Fibroblast of gingiva (primary cell): Measurements from ENCODE around the gene UBR7.

Source experiments
- DNase-seq: peaks from one replicate; pipeline ENCODE4 v3.0.0-alpha.2; 2011; ENCODE audit warnings: low read depth

The UBR7 gene

GRCh38 chr14:93249128-93249831, 42.2 kb downstream of the UBR7 start:
- no peak for DNase-seq

DNA sequence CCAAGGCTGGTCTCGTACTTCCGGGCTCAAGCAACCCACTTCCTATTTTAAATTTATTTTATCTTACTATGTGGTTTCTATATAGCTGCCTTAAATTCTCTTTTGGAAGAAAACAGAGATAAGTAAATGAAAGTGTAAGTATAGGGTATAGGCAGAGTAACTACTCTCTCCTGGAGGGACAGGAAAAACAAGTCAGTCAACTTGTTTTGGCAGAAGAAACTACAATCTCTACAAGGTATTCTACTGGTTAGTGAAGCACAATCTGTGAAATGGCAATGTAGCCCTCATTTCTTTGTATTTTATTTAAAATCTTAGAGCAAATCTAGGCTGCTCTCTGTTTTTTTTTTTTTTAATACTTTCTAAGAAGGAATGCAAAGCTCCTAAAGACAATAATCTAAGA, 55.4 kb downstream of the UBR7 start:
- DNase-seq: no peak

DNA sequence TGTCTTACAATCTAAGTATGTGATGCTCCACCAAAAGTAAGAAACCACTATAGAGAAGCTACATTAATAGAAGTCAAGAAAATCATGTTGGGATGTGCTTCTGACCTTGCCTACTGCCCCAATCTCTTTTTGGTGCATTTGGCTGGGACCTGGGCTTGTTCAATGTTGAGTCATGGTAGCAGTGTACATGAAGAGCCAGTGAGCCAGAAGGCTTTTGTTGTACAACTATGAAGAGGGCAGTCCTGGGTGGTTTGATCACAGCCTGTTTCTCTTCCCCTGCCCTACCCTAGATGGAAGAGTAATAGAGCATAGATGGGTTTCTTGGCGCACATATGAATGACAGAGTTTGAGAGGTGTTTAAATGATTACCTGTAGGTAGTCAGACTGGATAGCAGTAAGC, 56.4 kb downstream of the UBR7 start:
- DNase-seq: no peak

DNA sequence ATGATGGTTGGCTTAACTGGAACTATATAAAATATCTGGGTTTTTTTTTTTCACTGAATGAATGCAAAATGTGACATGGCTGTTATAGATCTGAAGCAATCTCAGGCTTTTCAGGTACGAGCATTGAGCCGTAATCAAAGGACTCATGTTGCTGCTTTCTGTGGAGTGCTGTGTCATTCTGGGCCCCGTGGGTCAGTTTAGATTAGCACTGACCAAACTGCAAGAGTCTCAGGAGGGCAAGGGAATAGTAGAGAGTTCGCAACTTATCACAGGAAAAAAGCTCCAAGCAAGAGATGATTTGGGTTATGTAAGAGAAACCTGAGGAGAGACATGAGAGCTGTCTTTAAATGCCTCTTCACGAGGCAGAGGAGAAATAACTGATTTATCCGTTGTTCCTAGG, 59.1 kb downstream of the UBR7 start:
- no peak for DNase-seq

DNA sequence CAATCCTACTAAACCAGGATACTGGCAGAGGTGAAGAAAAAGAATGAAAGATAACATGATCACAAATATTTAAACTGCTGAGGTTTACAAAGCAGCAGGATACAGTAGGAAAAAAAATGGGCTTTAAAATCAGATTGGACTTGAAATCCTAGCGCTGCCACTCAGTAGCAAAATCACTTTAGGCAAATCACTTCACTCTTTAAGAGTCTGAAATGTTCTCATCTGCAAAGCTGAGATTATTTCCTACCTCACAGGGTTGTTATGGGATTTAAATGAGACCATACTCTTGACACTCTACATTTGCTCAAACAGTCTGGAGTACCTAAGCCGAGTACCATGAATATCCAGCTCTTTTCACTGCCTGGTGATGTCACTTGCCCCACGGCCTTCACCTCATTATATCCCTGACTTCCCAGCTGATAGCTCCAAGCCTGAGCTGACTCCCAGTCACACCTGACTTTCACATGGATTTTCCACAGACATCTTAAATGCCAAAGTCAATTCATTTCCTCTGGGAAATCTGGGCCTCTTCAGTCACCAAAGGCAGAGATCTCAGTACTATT, 60.2 kb downstream of the UBR7 start:
- no peak for DNase-seq

GRCh38 chr14:93268406-93268805, 61.4 kb downstream of the UBR7 start:
- no peak for DNase-seq

GRCh38 chr14:93269341-93270068, 62.4 kb downstream of the UBR7 start:
- DNase-seq: peak; percentile 42

DNA sequence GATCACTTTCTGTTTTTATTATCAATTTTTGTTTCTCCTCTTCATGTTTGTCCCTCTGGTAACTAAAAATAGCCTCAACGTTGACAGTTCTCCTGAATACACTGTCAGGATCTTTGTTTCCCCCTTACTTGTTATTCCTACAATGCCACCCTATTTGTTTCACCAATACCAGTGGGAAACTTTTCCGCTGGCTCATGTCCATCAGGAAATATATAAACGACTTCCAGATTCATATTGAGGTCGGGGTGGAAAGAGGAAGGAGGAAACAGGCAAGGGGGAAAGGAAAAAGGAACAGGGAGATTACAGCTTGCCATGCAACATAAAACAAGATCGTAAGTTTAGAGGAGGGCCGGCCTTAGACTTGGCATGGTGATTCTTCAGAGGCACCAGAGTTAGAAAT, 64.1 kb downstream of the UBR7 start:
- no peak for DNase-seq

DNA sequence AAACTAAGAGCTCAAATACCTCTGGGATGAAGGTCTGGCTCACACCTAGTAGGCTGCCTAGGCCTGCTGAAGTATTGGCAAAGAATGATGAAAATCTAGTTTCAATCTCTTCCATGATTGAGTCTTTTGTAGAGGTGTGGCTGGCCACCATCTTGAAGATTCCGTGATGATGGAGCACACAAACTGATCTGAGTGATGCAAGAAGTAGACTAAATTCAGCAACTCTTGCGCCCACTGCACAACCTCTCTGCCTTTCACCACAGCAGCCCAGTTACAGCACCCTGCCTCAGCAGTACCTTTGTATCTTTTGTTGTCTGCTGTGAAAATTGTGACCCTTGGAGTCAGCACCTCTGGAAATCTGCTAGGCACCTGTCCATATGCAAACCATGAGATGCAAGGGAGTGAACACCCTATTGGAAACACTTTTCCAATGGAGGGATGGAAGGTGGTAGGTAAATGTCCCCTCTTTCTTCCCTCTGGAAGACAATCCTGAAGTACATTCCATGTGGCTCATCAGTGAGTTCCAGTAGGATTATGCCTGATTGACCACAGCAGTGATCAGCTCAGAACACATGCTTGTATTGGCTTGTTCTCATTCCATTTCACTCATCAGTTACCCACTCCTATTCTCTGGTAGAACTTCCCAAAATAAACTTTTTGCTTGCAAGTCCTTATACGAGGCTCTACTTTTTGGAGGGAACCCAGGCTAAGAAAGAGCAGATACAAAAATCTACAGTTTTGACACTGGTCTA, 67.2 kb downstream of the UBR7 start:
- no peak for DNase-seq

DNA sequence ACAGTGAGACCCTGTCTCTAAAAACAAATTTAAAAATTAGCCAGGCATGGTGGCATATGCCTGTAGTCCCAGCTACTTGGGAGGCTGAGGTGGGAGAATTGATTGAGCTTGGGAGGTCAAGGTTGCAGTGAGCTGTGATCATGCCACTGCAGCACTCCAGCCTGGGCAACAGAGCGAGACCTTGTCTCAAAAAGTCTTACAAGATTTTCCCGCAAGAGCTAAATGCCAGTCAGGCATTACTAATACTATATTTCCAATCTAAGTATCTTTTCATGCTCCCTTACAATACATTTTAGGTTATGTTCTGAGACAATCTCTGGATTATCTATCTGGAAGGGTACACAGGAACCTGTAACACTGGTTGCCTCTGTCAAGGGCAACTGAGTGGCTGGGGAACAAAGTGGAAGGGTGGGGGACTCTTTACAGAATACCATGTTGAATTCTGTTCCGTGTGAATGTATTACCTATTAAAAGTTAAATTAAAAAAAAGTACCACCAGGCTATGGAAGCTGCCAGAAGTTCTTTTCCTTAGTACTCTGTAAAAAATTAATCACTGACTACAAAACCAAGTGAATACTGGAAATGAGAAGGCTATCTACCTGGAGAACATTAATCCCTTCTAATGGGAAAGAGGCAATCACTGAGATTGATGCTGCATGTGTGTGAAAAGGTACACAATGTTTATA, 69.1 kb downstream of the UBR7 start:
- no peak for DNase-seq
